ENCODE measurements around the gene SYT9.

Gene SYT9

DNA sequence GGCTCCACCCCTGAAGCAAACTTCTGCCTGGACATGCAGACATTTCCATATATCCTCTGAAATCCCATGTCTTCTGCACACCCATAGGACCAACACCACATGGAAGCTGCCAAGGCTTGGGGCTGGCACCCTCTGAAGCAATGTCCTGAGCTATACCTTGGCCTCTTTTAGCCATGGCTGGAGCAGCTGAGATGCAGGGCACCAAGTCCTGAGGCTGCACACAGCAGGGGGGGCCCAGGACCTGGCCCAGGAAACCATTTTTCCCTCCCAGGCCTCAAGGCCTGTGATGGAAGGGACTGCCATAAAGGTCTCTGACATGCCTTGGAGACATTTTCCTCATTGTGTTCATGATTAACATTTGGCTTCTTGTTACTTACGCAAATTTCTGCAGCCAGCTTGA lies 34.5 kb downstream of the SYT9 start:
- H4K12ac ChIP-seq (ENCODE audit: low read depth, low read length): no peak overlapping the region
- H3K36me3 ChIP-seq (ENCODE audit: control insufficient read depth in 1 of 2, insufficient read depth in 2 of 2, low read length in 2 of 2): peaks cover 0 to 3% of the 10 kb centered on the region in 2 experiments
- H2BK120ac ChIP-seq (ENCODE audit: insufficient read depth, low read length, poor library complexity): no peak overlapping the region
- no peak overlapping the region for H3K23ac ChIP-seq (ENCODE audit: low read length)
- H4K8ac ChIP-seq (ENCODE audit: low read depth, low read length): no peak overlapping the region
- H3K4me1 ChIP-seq (ENCODE audit: control insufficient read depth in 1 of 2, insufficient read depth in 2 of 2, low read length in 2 of 2): peaks cover 3 to 4% of the 10 kb centered on the region in 2 experiments
- H3K27ac ChIP-seq (ENCODE audit: low read depth, low read length): no peak overlapping the region
- no peaks in the 10 kb centered on the region for H3K79me1 ChIP-seq (ENCODE audit: low read length)
- peaks cover 5% of the 10 kb centered on the region for H3K9me3 ChIP-seq (ENCODE audit: insufficient read depth, low read depth, low read length)
- no peak overlapping the region for H3K4me2 ChIP-seq (ENCODE audit: low read length)
- no peak overlapping the region for H4K91ac ChIP-seq (ENCODE audit: low read depth, low read length)
- WGBS (ENCODE audit: extremely low coverage, insufficient coverage, insufficient read length): no CpG with 5 or more reads among the region's 1 CpG
- H3K4ac ChIP-seq (ENCODE audit: low read depth, low read length): no peak overlapping the region
- H2BK12ac ChIP-seq (ENCODE audit: low read length): no peak overlapping the region
- H3K18ac ChIP-seq (ENCODE audit: low read length): no peak overlapping the region
- H2AFZ ChIP-seq (ENCODE audit: insufficient read depth, low read length, poor library complexity): no peak overlapping the region
- no peak overlapping the region for H3K14ac ChIP-seq (ENCODE audit: low read length)
- no peaks in the 10 kb centered on the region for H3K79me2 ChIP-seq (ENCODE audit: control insufficient read depth, insufficient read depth, low read length, poor library complexity)
- H3K9ac ChIP-seq (ENCODE audit: low read length): no peak overlapping the region
- H2BK5ac ChIP-seq (ENCODE audit: low read depth, low read length, poor library complexity): no peak overlapping the region
- H3K27me3 ChIP-seq (ENCODE audit: insufficient read depth, low read length): no peaks in the 10 kb centered on the region
- no peak overlapping the region for H2AK5ac ChIP-seq (ENCODE audit: low read length)
- no peak overlapping the region for H3K4me3 ChIP-seq (ENCODE audit: low read depth, low read length)
- no peak for DNase-seq

- Histone ChIP-seq H3K4ac (ENCODE audit: low read depth, low read length) (no peak overlapping the region), H2AK5ac (ENCODE audit: low read length) (no peak overlapping the region), H3K27me3 (ENCODE audit: insufficient read depth, low read length) (no peaks in the 10 kb centered on the region), H3K4me2 (ENCODE audit: low read length) (no peak overlapping the region), H3K27ac (ENCODE audit: low read depth, low read length) (no peak overlapping the region), H3K4me1 (ENCODE audit: control insufficient read depth in 1 of 2, insufficient read depth in 2 of 2, low read length in 2 of 2) (no peaks in the 10 kb centered on the region), H4K12ac (ENCODE audit: low read depth, low read length) (no peak overlapping the region), H3K23ac (ENCODE audit: low read length) (no peak overlapping the region), H3K9ac (ENCODE audit: low read length) (no peak overlapping the region), H3K9me3 (ENCODE audit: insufficient read depth, low read depth, low read length) (no peaks in the 10 kb centered on the region), H2BK120ac (ENCODE audit: insufficient read depth, low read length, poor library complexity) (no peak overlapping the region), H3K4me3 (ENCODE audit: low read depth, low read length) (no peak overlapping the region), H3K79me1 (ENCODE audit: low read length) (no peaks in the 10 kb centered on the region), H3K79me2 (ENCODE audit: control insufficient read depth, insufficient read depth, low read length, poor library complexity) (no peaks in the 10 kb centered on the region), H3K18ac (ENCODE audit: low read length) (no peak overlapping the region), H3K36me3 (ENCODE audit: control insufficient read depth in 1 of 2, insufficient read depth in 2 of 2, low read length in 2 of 2) (no peaks in the 10 kb centered on the region), H2BK12ac (ENCODE audit: low read length) (no peak overlapping the region), H2BK5ac (ENCODE audit: low read depth, low read length, poor library complexity) (no peak overlapping the region), H4K8ac (ENCODE audit: low read depth, low read length) (no peak overlapping the region), H2AFZ (ENCODE audit: insufficient read depth, low read length, poor library complexity) (no peak overlapping the region), H3K14ac (ENCODE audit: low read length) (no peak overlapping the region), H4K91ac (ENCODE audit: low read depth, low read length) (no peak overlapping the region)
- DNase-seq: no peak
- no CpG with 5 or more reads among the region's 2 CpGs for WGBS (ENCODE audit: extremely low coverage, insufficient coverage, insufficient read length)
Measured at GRCh38 chr11:7291100-7291829, 39.6 kb downstream of the SYT9 start.

- no peak overlapping the region for H3K4ac ChIP-seq (ENCODE audit: low read depth, low read length)
- WGBS (ENCODE audit: extremely low coverage, insufficient coverage, insufficient read length): no CpG with 5 or more reads among the region's 2 CpGs
- no peak overlapping the region for H2BK120ac ChIP-seq (ENCODE audit: insufficient read depth, low read length, poor library complexity)
- no peak overlapping the region for H3K18ac ChIP-seq (ENCODE audit: low read length)
- no peaks in the 10 kb centered on the region for H3K9me3 ChIP-seq (ENCODE audit: insufficient read depth, low read depth, low read length)
- H3K9ac ChIP-seq (ENCODE audit: low read length): no peak overlapping the region
- no peaks in the 10 kb centered on the region for H3K79me2 ChIP-seq (ENCODE audit: control insufficient read depth, insufficient read depth, low read length, poor library complexity)
- no peak overlapping the region for H3K4me3 ChIP-seq (ENCODE audit: low read depth, low read length)
- no peaks in the 10 kb centered on the region for H3K4me1 ChIP-seq (ENCODE audit: control insufficient read depth in 1 of 2, insufficient read depth in 2 of 2, low read length in 2 of 2)
- no peak overlapping the region for H3K27ac ChIP-seq (ENCODE audit: low read depth, low read length)
- no peak overlapping the region for H2BK12ac ChIP-seq (ENCODE audit: low read length)
- no peak overlapping the region for H4K12ac ChIP-seq (ENCODE audit: low read depth, low read length)
- DNase-seq: no peak
- H3K14ac ChIP-seq (ENCODE audit: low read length): no peak overlapping the region
- H3K23ac ChIP-seq (ENCODE audit: low read length): no peak overlapping the region
- H3K27me3 ChIP-seq (ENCODE audit: insufficient read depth, low read length): no peaks in the 10 kb centered on the region
- no peak overlapping the region for H4K91ac ChIP-seq (ENCODE audit: low read depth, low read length)
- no peak overlapping the region for H2AFZ ChIP-seq (ENCODE audit: insufficient read depth, low read length, poor library complexity)
- no peaks in the 10 kb centered on the region for H3K79me1 ChIP-seq (ENCODE audit: low read length)
- no peaks in the 10 kb centered on the region for H3K36me3 ChIP-seq (ENCODE audit: control insufficient read depth in 1 of 2, insufficient read depth in 2 of 2, low read length in 2 of 2)
- no peak overlapping the region for H3K4me2 ChIP-seq (ENCODE audit: low read length)
- H2BK5ac ChIP-seq (ENCODE audit: low read depth, low read length, poor library complexity): no peak overlapping the region
- no peak overlapping the region for H2AK5ac ChIP-seq (ENCODE audit: low read length)
- no peak overlapping the region for H4K8ac ChIP-seq (ENCODE audit: low read depth, low read length)
Measured at GRCh38 chr11:7292922-7293321, 41.2 kb downstream of the SYT9 start.

GRCh38 chr11:7299393-7299792 lies 47.7 kb downstream of the SYT9 start:
- no peaks in the 10 kb centered on the region for H3K79me1 ChIP-seq (ENCODE audit: low read length)
- no peak for DNase-seq
- no peak overlapping the region for H2BK5ac ChIP-seq (ENCODE audit: low read depth, low read length, poor library complexity)
- H4K8ac ChIP-seq (ENCODE audit: low read depth, low read length): no peak overlapping the region
- H4K91ac ChIP-seq (ENCODE audit: low read depth, low read length): no peak overlapping the region
- no peak overlapping the region for H3K23ac ChIP-seq (ENCODE audit: low read length)
- H3K27me3 ChIP-seq (ENCODE audit: insufficient read depth, low read length): no peaks in the 10 kb centered on the region
- H3K9ac ChIP-seq (ENCODE audit: low read length): no peak overlapping the region
- no peak overlapping the region for H3K14ac ChIP-seq (ENCODE audit: low read length)
- H3K9me3 ChIP-seq (ENCODE audit: insufficient read depth, low read depth, low read length): peaks cover 5% of the 10 kb centered on the region
- no peak overlapping the region for H3K18ac ChIP-seq (ENCODE audit: low read length)
- H2BK12ac ChIP-seq (ENCODE audit: low read length): no peak overlapping the region
- H3K4me2 ChIP-seq (ENCODE audit: low read length): no peak overlapping the region
- H2AFZ ChIP-seq (ENCODE audit: insufficient read depth, low read length, poor library complexity): no peak overlapping the region
- H3K4ac ChIP-seq (ENCODE audit: low read depth, low read length): no peak overlapping the region
- H2BK120ac ChIP-seq (ENCODE audit: insufficient read depth, low read length, poor library complexity): no peak overlapping the region
- no CpG with 5 or more reads among the region's 3 CpGs for WGBS (ENCODE audit: extremely low coverage, insufficient coverage, insufficient read length)
- H3K27ac ChIP-seq (ENCODE audit: low read depth, low read length): no peak overlapping the region
- H4K12ac ChIP-seq (ENCODE audit: low read depth, low read length): no peak overlapping the region
- H3K79me2 ChIP-seq (ENCODE audit: control insufficient read depth, insufficient read depth, low read length, poor library complexity): no peaks in the 10 kb centered on the region
- H3K4me1 ChIP-seq (ENCODE audit: control insufficient read depth in 1 of 2, insufficient read depth in 2 of 2, low read length in 2 of 2): no peaks in the 10 kb centered on the region
- no peak overlapping the region for H3K4me3 ChIP-seq (ENCODE audit: low read depth, low read length)
- H3K36me3 ChIP-seq (ENCODE audit: control insufficient read depth in 1 of 2, insufficient read depth in 2 of 2, low read length in 2 of 2): no peaks in the 10 kb centered on the region
- no peak overlapping the region for H2AK5ac ChIP-seq (ENCODE audit: low read length)
